Occipital lobe (tissue), 2 donors: ENCODE measurements around the gene CYP4B1. TPM values are rescaled to one million over a fixed set of nuclear protein-coding genes. Genes with fewer than 3 reads are reported as not detected.
"Not testable (repeated sequence)": the region's sequence is repeated elsewhere in the genome, so short reads cannot be mapped to it uniquely, and the experiment has no call there.

ENCODE experiments used
- DNase-seq: peaks from one replicate; lab custom pipeline; 2025; lab: John Stamatoyannopoulos, UW
- total RNA-seq: library from RNA; depleted of rRNA; stranded (reverse); fragments of >200 nt; gene quantifications from one replicate; pipeline ENCODE4 v1.2.3, GENCODE V29; 2014

CYP4B1 gene
- total RNA-seq, result not detected

DNA sequence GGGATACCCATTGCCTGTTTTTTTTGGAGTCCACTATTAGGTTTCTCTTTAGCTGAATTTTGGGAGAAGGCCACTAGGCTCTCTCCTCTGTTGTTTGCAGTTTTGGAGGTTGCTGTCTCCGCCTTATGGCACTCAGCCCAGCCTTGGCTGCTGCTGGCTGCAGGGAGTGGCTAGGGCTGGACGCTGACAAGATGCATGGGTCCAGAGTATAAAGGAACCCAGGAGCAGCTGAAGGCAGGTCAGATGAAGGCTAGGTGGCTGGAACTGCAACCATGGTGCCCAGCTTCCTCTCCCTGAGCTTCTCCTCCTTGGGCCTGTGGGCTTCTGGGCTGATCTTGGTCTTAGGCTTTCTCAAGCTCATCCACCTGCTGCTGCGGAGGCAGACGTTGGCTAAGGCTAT is at the start of gene CYP4B1:
TSS of gene CYP4B1 (plus strand) at position 237 of the 400 bp plus-strand sequence. CDS start at position 273, 36 bp downstream.
- DNase-seq, result no peak

DNA sequence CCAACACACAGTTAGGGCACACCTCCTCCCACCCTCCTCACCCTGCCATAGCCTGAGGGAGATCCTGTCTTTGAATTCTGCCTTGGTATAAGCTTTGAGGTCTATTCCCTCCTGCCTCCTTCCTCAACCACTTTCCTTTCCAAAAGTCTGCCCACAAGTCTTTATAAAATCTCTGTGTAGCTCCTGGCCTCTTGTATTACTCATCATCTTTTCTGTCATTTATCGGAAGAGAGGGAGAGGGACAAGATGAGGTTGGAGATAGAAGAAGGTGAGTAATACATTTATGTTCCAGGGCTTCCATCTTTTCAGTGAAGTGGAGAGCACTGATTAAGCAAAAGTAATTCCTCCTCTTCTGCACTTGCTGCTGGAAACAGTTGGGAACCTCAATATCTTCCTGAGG is 49.4 kb upstream of the CYP4B1 start:
- DNase-seq, result no peak

- no peak for DNase-seq
Measured at GRCh38 chr1:46749921-46750404, 48.9 kb upstream of the CYP4B1 start.

DNA sequence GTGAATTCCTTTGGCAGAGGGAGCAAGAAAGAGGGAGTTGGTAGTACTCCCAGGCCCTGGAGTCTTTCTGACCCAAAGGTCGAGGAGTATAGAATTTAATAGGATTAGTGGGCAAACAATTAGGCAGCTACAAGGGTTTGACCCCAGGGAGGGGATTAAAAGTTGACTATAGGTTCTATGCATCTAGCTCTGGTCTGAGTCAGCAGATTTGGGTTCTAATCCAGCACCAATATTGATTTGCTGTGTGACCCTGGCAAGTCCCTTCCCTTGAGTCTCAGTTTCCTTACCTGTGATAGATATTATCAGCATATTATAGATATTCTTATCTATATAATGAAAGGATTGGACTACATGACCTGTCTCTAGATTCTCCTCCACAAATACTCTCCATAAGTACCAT is 44.9 kb upstream of the CYP4B1 start:
- no peak for DNase-seq

GRCh38 chr1:46754707-46755106 is 44.1 kb upstream of the CYP4B1 start:
- DNase-seq, result not testable (repeated sequence)

DNA sequence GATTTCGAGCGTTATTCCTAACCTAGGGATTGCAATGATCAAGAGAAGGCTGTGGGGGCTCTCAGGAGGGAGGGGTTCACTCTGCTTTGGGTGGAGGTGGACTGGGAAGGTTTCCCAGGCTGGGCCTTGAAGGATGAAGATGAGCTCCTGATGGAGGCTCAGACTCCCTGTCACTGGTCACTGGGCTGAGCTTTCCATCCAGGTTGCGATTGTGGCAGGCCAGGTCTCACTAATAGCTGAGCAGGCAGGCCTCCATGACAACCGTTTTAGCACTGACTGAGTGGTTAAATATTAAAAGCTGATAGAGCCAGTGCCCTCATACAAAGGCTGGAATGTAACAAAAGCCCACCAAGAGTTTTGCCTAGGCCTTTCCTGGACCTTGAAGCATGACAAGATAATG is 43.7 kb upstream of the CYP4B1 start:
- DNase-seq, result no peak

GRCh38 chr1:46757247-46757955 is 41.4 kb upstream of the CYP4B1 start:
- DNase-seq, result no peak

DNA sequence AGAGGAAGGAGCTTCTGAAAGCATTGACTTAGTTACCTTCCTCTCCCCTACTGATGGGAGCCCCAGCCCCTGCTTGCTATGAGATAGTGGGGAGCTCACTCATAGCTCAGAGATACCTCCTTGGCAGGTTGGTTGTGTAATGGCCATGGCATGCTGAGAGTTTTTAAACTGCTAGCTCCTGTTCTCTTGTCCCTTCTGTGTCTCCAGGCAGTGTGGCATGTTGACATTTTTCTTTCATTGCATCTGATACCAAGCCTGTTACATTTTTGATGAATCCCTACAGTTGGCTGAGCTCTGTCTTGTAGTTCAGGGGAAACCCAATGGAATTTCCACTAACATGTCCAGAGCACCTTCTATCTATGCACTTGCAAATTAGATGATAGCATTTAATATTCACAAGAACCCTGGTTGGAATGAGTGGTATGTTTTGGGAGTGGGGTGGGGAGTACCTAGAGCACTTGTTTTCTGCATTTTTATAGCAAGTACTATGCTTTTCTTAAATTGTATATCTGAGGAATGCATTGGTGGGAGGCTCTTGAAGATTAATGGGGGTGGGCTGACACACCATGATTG is 40.8 kb upstream of the CYP4B1 start:
- no peak for DNase-seq

- DNase-seq, result no peak
Measured at GRCh38 chr1:46760558-46761166, 38.2 kb upstream of the CYP4B1 start.

- DNase-seq, result no peak
Measured at GRCh38 chr1:46761740-46762139, 37.1 kb upstream of the CYP4B1 start.

DNA sequence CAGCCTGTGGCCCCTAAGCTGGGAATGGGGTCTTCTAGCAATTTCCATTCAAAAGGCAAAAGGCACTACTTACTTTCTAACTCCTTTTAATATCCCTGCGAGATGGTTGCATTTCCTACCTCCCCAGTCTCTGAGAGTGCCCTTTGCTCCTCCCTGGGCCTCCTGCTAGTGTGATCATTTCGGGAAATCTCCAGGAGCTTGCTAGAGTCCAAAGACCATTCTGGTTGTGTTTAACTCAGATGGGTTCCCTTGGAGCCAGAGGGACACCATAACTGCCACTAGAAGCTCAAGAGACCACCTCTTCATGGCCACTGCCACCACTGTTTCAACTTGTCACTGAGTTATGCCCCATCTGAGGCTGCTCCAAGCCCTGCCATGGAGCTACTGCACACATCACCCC is 34.4 kb upstream of the CYP4B1 start:
- no peak for DNase-seq

DNA sequence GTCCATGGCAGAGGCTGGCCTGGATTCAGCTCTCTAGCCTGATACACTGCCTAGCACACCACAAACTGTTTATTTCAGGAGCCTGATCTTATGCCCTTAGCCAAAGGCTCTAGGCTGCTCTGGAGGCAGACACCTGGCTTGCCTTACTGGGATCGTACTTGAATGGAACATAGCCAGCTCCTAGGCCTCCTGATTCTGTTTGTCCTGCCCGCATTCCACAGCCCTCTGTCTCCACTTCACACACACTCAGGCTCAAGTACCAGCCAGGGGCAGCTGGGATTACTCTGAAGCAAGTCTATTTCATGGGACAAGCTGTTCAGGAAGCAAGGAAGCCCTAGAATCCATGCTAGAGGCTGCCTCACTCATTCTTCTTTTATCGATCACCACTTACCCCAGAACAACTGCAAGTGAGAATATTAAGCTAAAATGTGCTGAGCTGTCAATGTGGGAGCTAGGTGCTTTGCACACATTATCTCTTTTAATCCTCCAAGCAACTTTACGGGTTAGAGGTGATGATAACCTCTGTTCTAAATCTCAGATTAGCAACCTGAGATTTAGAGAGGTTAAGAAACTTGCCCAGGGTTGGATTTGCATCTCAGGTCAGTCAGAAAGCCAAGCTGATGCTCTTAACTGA is 31.1 kb upstream of the CYP4B1 start:
- no peak for DNase-seq

GRCh38 chr1:46768445-46768844 is 30.4 kb upstream of the CYP4B1 start:
- no peak for DNase-seq

DNA sequence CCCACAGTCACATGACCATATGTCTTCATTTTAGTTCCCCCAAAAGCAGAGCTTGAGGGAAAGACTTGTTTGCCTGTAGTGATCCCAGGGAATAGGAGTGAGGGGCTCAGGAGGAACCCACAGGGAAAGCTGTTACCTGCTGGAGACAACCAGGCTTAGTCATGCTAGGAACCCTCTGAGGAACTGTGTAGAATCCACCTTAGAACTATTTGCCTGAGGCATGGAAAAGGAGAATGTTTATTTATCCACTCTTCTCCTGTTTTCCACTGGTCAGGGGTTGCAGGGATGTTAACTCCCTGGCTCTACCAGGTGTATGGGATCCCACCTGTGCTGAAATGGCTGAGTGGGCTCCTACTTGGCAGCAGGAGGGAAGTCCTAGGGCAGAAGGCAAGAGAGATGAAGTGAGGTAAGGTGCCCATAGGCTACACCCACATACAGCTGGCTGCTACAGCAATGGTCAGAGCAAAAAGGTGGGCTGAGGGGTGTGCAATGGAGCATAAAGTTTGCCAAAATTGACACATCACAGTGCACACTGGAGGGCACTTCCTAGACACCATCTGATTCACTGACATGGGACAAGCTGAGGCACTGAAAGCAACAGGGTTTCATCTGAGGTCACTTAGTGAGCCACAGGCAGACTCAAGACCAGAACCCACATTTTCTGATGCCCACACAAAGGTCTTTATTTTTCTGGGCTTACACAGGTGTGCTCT is 29.7 kb upstream of the CYP4B1 start:
- no peak for DNase-seq

DNA sequence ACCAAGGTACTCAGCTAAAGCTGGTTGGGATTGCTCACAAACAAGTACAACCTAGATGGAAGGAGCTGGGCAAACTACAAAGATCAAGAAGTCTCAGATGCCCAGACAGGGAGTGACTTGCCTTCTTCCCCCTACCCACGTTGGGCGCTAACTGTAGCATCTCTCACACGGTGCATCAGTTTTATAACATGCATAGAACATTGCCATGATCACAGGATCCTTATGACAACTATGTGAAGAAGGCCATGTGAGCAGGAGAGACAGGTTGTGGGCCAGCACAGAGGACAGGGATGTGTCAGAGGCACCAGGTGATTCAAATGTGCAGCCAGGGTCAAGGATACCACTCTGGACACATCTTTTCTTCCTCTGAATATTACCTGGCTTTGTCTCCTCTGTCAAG is 28.3 kb upstream of the CYP4B1 start:
- no peak for DNase-seq

DNA sequence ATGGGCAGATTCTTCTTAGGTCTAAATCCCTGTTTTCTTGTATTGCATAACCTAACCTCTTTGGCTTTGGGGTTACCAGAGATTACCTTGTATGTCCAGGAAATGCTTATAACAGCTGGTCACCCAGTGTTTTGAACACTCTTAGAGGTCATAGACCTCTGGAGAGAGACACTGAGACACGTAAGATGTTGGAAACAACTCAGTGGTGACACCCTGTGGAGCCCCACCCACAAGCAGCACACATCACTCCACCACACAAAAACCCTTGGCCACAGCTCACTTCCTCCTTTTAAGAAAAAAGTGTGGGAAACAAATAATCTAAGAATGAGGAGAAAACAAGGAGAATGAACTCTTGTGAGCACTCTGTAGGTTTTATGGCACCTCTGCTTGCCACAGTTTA is 26.3 kb upstream of the CYP4B1 start:
- no peak for DNase-seq

- DNase-seq, result no peak
Measured at GRCh38 chr1:46774297-46774696, 24.5 kb upstream of the CYP4B1 start.

- DNase-seq, result not testable (repeated sequence)
Measured at GRCh38 chr1:46778456-46778855, 20.4 kb upstream of the CYP4B1 start.

DNA sequence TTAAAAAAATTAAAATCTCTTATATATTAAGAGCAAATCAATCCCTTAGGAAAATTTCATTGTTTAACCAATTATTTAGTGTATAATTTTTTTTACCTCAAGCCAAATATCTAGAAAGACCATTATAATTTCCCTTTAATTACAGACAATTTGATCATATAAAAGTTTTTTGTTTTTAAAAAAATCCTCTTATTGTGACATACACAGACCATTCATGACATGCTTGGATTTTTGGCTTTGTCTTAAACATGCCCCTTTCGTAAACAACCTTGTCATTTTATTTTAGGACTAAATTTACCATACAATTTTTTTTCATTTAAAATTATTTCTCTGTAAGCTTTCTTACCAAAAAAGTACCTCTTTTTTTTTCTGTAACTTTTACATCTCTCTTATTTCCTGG is 14.2 kb upstream of the CYP4B1 start:
- DNase-seq, result no peak

- DNase-seq, result not testable (repeated sequence)
Measured at GRCh38 chr1:46788634-46789033, 10.2 kb upstream of the CYP4B1 start.

- no peak for DNase-seq
Measured at GRCh38 chr1:46790446-46791101, 8.3 kb upstream of the CYP4B1 start.
